Spleen (tissue), 11 donors: ENCODE measurements around the gene INS. TPM values are rescaled to one million over a fixed set of nuclear protein-coding genes. Genes with fewer than 3 reads are reported as not detected.

Source experiments
- DNase-seq: peaks from one replicate; pipeline ENCODE4 v3.0.0-alpha.2; 2020
- H3K27ac ChIP-seq, 8 donors: fragments of 200-600 bp; sonication (generic) in 7 of 8; 1 replicate in 4 of 8; 2 replicates in 4 of 8; pipeline versions ENCODE4 v1.5.0 to v1.8.0; 2016 to 2021; ENCODE audit warnings: inconsistent platforms in 4 of 8, mild to moderate bottlenecking in 4 of 8, moderate library complexity in 1 of 8
- H3K27me3 ChIP-seq, 7 donors: fragments of 200-600 bp; sonication (generic) in 6 of 7; replicated peaks in 1 of 7; 1 replicate in 4 of 7; 2 replicates in 3 of 7; pipeline versions ENCODE4 v1.5.0 to v1.8.0; 2016 to 2021; ENCODE audit warnings: inconsistent platforms in 3 of 7, mild to moderate bottlenecking in 1 of 7
- H3K36me3 ChIP-seq, 6 donors: fragments of 200-600 bp; sonication (generic) in 5 of 6; 1 replicate in 4 of 6; 2 replicates in 2 of 6; pipeline versions ENCODE4 v1.5.0 to v1.8.0; 2016 to 2021; ENCODE audit warnings: inconsistent platforms in 2 of 6
- H3K4me1 ChIP-seq, 6 donors: fragments of 200-600 bp; sonication (generic) in 5 of 6; 1 replicate in 3 of 6; 2 replicates in 3 of 6; pipeline versions ENCODE4 v1.5.0 to v1.8.0; 2016 to 2021; ENCODE audit warnings: inconsistent platforms in 3 of 6
- H3K4me3 ChIP-seq, 8 donors: fragments of 200-600 bp; sonication (generic) in 7 of 8; 1 replicate in 4 of 8; 2 replicates in 4 of 8; pipeline versions ENCODE4 v1.5.0 to v1.8.0; 2016 to 2021; ENCODE audit warnings: inconsistent platforms in 4 of 8, mild to moderate bottlenecking in 4 of 8, moderate library complexity in 2 of 8
- H3K9me3 ChIP-seq, 8 donors: fragments of 200-600 bp; sonication (generic) in 7 of 8; 1 replicate in 4 of 8; 2 replicates in 4 of 8; pipeline versions ENCODE4 v1.5.0 to v1.8.0; 2016 to 2021; ENCODE audit warnings: inconsistent platforms in 4 of 8
- CTCF ChIP-seq, 11 experiments: fragments of 200-600 bp in 7 of 11; fragments of 450-650 bp in 4 of 11; sonication (generic) in 4 of 11; IDR thresholded peaks in 8 of 11; conservative IDR thresholded peaks in 3 of 11; 1 replicate in 7 of 11; 2 replicates in 4 of 11; pipeline versions ENCODE4 v1.4.0 to v1.8.0; 2016 to 2021; ENCODE audit warnings: antibody characterized with exemption in 11 of 11, inconsistent platforms in 4 of 11, mild to moderate bottlenecking in 1 of 11
- POLR2A ChIP-seq, 3 donors: fragments of 450-650 bp; IDR thresholded peaks; one replicate each; pipeline ENCODE4 v1.5.1; 2017; ENCODE audit warnings: antibody characterized with exemption in 3 of 3, mild to moderate bottlenecking in 1 of 3
- POLR2AphosphoS5 ChIP-seq, 3 donors: sonication (generic); formaldehyde crosslinking; IDR thresholded peaks; one replicate each; pipeline ENCODE4 v1.5.1; 2017; ENCODE audit warnings: antibody characterized with exemption in 3 of 3
- WGBS, 5 donors: extraction: QIAGEN DNeasy Blood & Tissue Kit in 3 of 5; methylation state at CpG; one replicate each; pipeline versions ENCODE4 v1.1.5 to v1.1.7; 2013 to 2018; 5-methylcytosine and 5-hydroxymethylcytosine counted together
- intact Hi-C: fragments of 100-400 bp; cut with DNase I; formaldehyde crosslinking; loops from one replicate; pipeline ENCODE4 v1.15.0; 2023; ENCODE audit warnings: low total_unique reads
- polyA plus RNA-seq, 3 donors: library from polyadenylated mRNA; stranded (reverse); fragments of 200-250 nt; gene quantifications; one replicate each; pipeline ENCODE4 v1.2.1, GENCODE V29; 2013
- total RNA-seq, 7 donors: library from RNA; depleted of rRNA in 3 of 7; stranded (reverse); fragments of >200 nt in 3 of 7; fragmentation: NEBNext Ultra II Directional in 4 of 7; extraction: Animal tissue kit (Norgen Biotek cat#: 25700) in 4 of 7; gene quantifications; one replicate each; pipeline versions ENCODE4 v1.1.0 to v1.2.1, GENCODE V29; 2016 to 2021
- donor health status: healthy with polysubstance abuse.
- donor health status: DM: no; HTN: no; CAD: no; lungs with moderate emphysema.
- donor health status: DM: no; HTN: no; CAD: no.
- donor health status: Bipolar disorder and iron deficiency.
- donor health status: healthy.
- donor health status: DM: no; HTN: no; CAD: no.
- donor health status: DM: yes; HTN: yes; CAD: no.

The INS gene
- total and polyA plus RNA-seq, 10 donors: 1.3 to 2.4 (median 1.5) TPM; not detected in 5

- 73 to 79% (median 75%) methylated on average over 16 of the region's 16 CpGs for WGBS, 5 donors
These were observed 12.2 kb upstream of the INS start for GRCh38 chr11:2173150-2173693.

GRCh38 chr11:2172676-2173075 is 11.7 kb upstream of the INS start:
- intact Hi-C loops: no loop called here
- Histone ChIP-seq H3K27ac (no peak overlapping the region), H3K36me3 (no peaks in the 10 kb centered on the region), H3K27me3 (peaks cover 0 to 49% (median 0%) of the 10 kb centered on the region in 7 donors), H3K9me3 (no peaks in the 10 kb centered on the region), H3K4me3 (no peak overlapping the region), H3K4me1 (no peaks in the 10 kb centered on the region)
- WGBS, 5 donors: 79 to 88% (median 83%) methylated on average over 10 to 12 of the region's 12 CpGs
- no peak for DNase-seq
- TF ChIP-seq POLR2A (IDR thresholded peaks at IDR 0.05) (no peak), CTCF (IDR thresholded peaks at IDR 0.05 in 8 of 11, conservative IDR thresholded peaks at IDR 0.05 in 3 of 11) (no peak), POLR2AphosphoS5 (IDR thresholded peaks at IDR 0.05) (no peak)

More at GRCh38 chr11:2173150-2173693, 12.2 kb upstream of the INS start:
- DNase-seq: no peak
- Histone ChIP-seq H3K27ac (no peak overlapping the region), H3K4me3 (no peak overlapping the region), H3K27me3 (peaks cover 0 to 44% (median 0%) of the 10 kb centered on the region in 7 donors), H3K4me1 (no peaks in the 10 kb centered on the region), H3K36me3 (no peaks in the 10 kb centered on the region), H3K9me3 (no peaks in the 10 kb centered on the region)
- intact Hi-C loops: no loop called here
- no peak for TF ChIP-seq POLR2A (IDR thresholded peaks at IDR 0.05)
- TF ChIP-seq POLR2AphosphoS5 (IDR thresholded peaks at IDR 0.05): no peak
- no peak for TF ChIP-seq CTCF (IDR thresholded peaks at IDR 0.05 in 8 of 11, conservative IDR thresholded peaks at IDR 0.05 in 3 of 11)

GRCh38 chr11:2171591-2172003 is 10.6 kb upstream of the INS start, which contains the start of gene TH:
Gene TH, minus strand, starts transcription at chr11:2171815. Its CDS starts 29 bp downstream, at chr11:2171786.
- H3K27ac ChIP-seq: no peak within 1 kb of the TSS
- intact Hi-C loops: no loop called here
- no peaks in the 10 kb centered on the region for H3K36me3 ChIP-seq
- no peaks in the 10 kb centered on the region for H3K9me3 ChIP-seq
- no peak within 1 kb of the TSS for H3K4me3 ChIP-seq
- 71 to 82% (median 80%) methylated on average over 1 to 17 of the region's 17 CpGs for WGBS, 5 donors
- H3K4me1 ChIP-seq: peaks cover 0 to 5% (median 3%) of the 10 kb centered on the region in 6 donors
- no peak for DNase-seq
- H3K27me3 ChIP-seq: peaks cover 0 to 60% (median 2%) of the 10 kb centered on the region in 7 donors
- no peak for TF ChIP-seq POLR2AphosphoS5 (IDR thresholded peaks at IDR 0.05)
- TF ChIP-seq CTCF (IDR thresholded peaks at IDR 0.05 in 8 of 11, conservative IDR thresholded peaks at IDR 0.05 in 3 of 11): no peak
- no peak for TF ChIP-seq POLR2A (IDR thresholded peaks at IDR 0.05)

GRCh38 chr11:2169626-2170570 is 8.9 kb upstream of the INS start:
- Histone ChIP-seq H3K9me3 (no peaks in the 10 kb centered on the region), H3K27me3 (peaks cover 0 to 77% (median 12%) of the 10 kb centered on the region in 7 donors), H3K36me3 (no peaks in the 10 kb centered on the region), H3K4me3 (no peak overlapping the region), H3K27ac (no peak overlapping the region), H3K4me1 (peaks cover 4 to 15% (median 11%) of the 10 kb centered on the region in 6 donors)
- intact Hi-C loops: no loop called here
- DNase-seq: no peak
- 69 to 81% (median 73%) methylated on average over 37 to 45 of the region's 45 CpGs for WGBS, 5 donors
- TF ChIP-seq POLR2A (IDR thresholded peaks at IDR 0.05) (no peak), CTCF (IDR thresholded peaks at IDR 0.05 in 8 of 11, conservative IDR thresholded peaks at IDR 0.05 in 3 of 11) (no peak), POLR2AphosphoS5 (IDR thresholded peaks at IDR 0.05) (no peak)
